HepG2 (cell line): ENCODE measurements around the gene TARS3. TPM values are rescaled to one million over a fixed set of nuclear protein-coding genes. Genes with fewer than 3 reads are reported as not detected.

Source experiments
- CENPX ChIP-seq: sonication (generic); formaldehyde crosslinking; IDR thresholded peaks from 2 replicates; pipeline ENCODE4 v1.9.0; 2021; ENCODE audit warnings: mild to moderate bottlenecking, missing genetic modification reagents, moderate library complexity
- EZH2 ChIP-seq: conservative IDR thresholded peaks from 2 replicates; pipeline ENCODE4 v1.6.1; 2012; ENCODE audit warnings: mild to moderate bottlenecking, low read depth, low read length, moderate library complexity
- FLYWCH1 ChIP-seq: sonication (generic); formaldehyde crosslinking; IDR thresholded peaks from 2 replicates; pipeline ENCODE4 v1.8.1; 2023; ENCODE audit warnings: mild to moderate bottlenecking, missing genetic modification reagents
- HOXA5 ChIP-seq: sonication (generic); formaldehyde crosslinking; IDR thresholded peaks from 2 replicates; pipeline ENCODE4 v1.4.0; 2020; ENCODE audit warnings: missing genetic modification reagents
- MBD4 ChIP-seq: IDR thresholded peaks from 2 replicates; pipeline ENCODE4 v1.6.1; 2012; ENCODE audit warnings: low read length, inconsistent platforms, borderline replicate concordance
- MXI1 ChIP-seq: IDR thresholded peaks from 3 replicates; pipeline ENCODE4 v1.6.1; 2012; ENCODE audit warnings: low read depth, low read length, inconsistent platforms, borderline replicate concordance
- PCBP1 ChIP-seq: fragments of 200-400 bp; formaldehyde crosslinking; IDR thresholded peaks from 2 replicates; pipeline ENCODE4 v1.6.1; 2017; ENCODE audit warnings: mild to moderate bottlenecking, low read depth, low read length, borderline replicate concordance
- SKI ChIP-seq: fragments of 450-650 bp; IDR thresholded peaks from one replicate; pipeline ENCODE4 v1.6.1; 2018; ENCODE audit warnings: mild to moderate bottlenecking; ENCODE audit not compliant: partially characterized antibody
- U2AF2 ChIP-seq: fragments of 200-400 bp; formaldehyde crosslinking; IDR thresholded peaks from 2 replicates; pipeline ENCODE4 v1.6.1; 2017; ENCODE audit warnings: low read depth, mild to moderate bottlenecking, low read length
- YY1 ChIP-seq: IDR thresholded peaks from 2 replicates; pipeline ENCODE4 v1.6.1; 2011; ENCODE audit warnings: low read length, low read depth, moderate library complexity, mild to moderate bottlenecking; ENCODE audit not compliant: insufficient read depth, insufficient replicate concordance
- ZKSCAN1 ChIP-seq: fragments of 150-350 bp; IDR thresholded peaks from 2 replicates; pipeline ENCODE4 v1.6.1; 2014; ENCODE audit warnings: low read length
- ZNF235 ChIP-seq: sonication (generic); formaldehyde crosslinking; IDR thresholded peaks from 2 replicates; pipeline ENCODE4 v1.8.1; 2023; ENCODE audit warnings: mild to moderate bottlenecking, missing genetic modification reagents, borderline replicate concordance
- ZNF3 ChIP-seq: IDR thresholded peaks from 2 replicates; pipeline ENCODE4 v1.7.0; 2017; ENCODE audit warnings: inconsistent platforms
- ZNF331 ChIP-seq: sonication (generic); formaldehyde crosslinking; IDR thresholded peaks from 2 replicates; pipeline ENCODE4 v1.4.0; 2020; ENCODE audit warnings: missing genetic modification reagents
- ZNF451 ChIP-seq: sonication (generic); formaldehyde crosslinking; IDR thresholded peaks from 2 replicates; pipeline ENCODE4 v1.5.0; 2020; ENCODE audit warnings: mild to moderate bottlenecking, missing genetic modification reagents
- ZNF670 ChIP-seq: sonication (generic); formaldehyde crosslinking; IDR thresholded peaks from 2 replicates; pipeline ENCODE4 v1.8.0; 2022; ENCODE audit warnings: mild to moderate bottlenecking, missing genetic modification reagents, borderline replicate concordance
- ZNF703 ChIP-seq: sonication (generic); formaldehyde crosslinking; IDR thresholded peaks from 2 replicates; pipeline ENCODE4 v1.5.1; 2020; ENCODE audit warnings: missing genetic modification reagents, mild to moderate bottlenecking, moderate library complexity, borderline replicate concordance
- ZNF773 ChIP-seq: sonication (generic); formaldehyde crosslinking; IDR thresholded peaks from 2 replicates; pipeline ENCODE4 v1.4.0; 2020; ENCODE audit warnings: missing genetic modification reagents, borderline replicate concordance
- ZNF891 ChIP-seq: sonication (generic); formaldehyde crosslinking; IDR thresholded peaks from 2 replicates; pipeline ENCODE4 v1.5.0; 2020; ENCODE audit warnings: mild to moderate bottlenecking, missing genetic modification reagents
- polyA plus RNA-seq, 8 experiments: library from polyadenylated mRNA; depleted of rRNA in 3 of 8; stranded (reverse) in 7 of 8; unstranded in 1 of 8; fragments of >200 nt; fragmentation: Illumina TruSeq in 4 of 8; extraction: Trizol in 4 of 8; gene quantifications; 2 replicates each; pipeline versions ENCODE4 v1.2.1 to v1.2.3, GENCODE V29; 2011 to 2016; ENCODE audit warnings: low read depth in 4 of 8, missing spikeins in 1 of 8, mixed read lengths in 1 of 8; ENCODE audit not compliant: insufficient read depth in 1 of 8
- total RNA-seq, 5 experiments: library from RNA; depleted of rRNA; stranded (reverse); fragments of >200 nt; fragmentation: Illumina TruSeq; extraction: Trizol; gene quantifications; 2 replicates each; pipeline ENCODE4 v1.2.3, GENCODE V29; 2016; ENCODE audit warnings: low read depth in 1 of 5
- TF ChIP-seq, protein P1 (sequence below): sonication (generic); formaldehyde crosslinking; IDR thresholded peaks from 2 replicates; pipeline ENCODE4 v1.9.0; 2021; ENCODE audit warnings: missing genetic modification reagents, borderline replicate concordance
- TF ChIP-seq, protein P2 (sequence below): sonication (generic); formaldehyde crosslinking; IDR thresholded peaks from 2 replicates; pipeline ENCODE4 v1.8.1; 2023; ENCODE audit warnings: mild to moderate bottlenecking, missing genetic modification reagents
- TF ChIP-seq, protein P3 (sequence below): sonication (generic); formaldehyde crosslinking; IDR thresholded peaks from 2 replicates; pipeline ENCODE4 v1.5.0; 2020; ENCODE audit warnings: mild to moderate bottlenecking, missing genetic modification reagents, borderline replicate concordance

TARS3 gene
- total and polyA plus RNA-seq, 2 of the 13 experiments (the other 11 are each of a cell fraction or from before 2014, with no cell fraction given), result 4.1 to 11.7 TPM

DNA sequence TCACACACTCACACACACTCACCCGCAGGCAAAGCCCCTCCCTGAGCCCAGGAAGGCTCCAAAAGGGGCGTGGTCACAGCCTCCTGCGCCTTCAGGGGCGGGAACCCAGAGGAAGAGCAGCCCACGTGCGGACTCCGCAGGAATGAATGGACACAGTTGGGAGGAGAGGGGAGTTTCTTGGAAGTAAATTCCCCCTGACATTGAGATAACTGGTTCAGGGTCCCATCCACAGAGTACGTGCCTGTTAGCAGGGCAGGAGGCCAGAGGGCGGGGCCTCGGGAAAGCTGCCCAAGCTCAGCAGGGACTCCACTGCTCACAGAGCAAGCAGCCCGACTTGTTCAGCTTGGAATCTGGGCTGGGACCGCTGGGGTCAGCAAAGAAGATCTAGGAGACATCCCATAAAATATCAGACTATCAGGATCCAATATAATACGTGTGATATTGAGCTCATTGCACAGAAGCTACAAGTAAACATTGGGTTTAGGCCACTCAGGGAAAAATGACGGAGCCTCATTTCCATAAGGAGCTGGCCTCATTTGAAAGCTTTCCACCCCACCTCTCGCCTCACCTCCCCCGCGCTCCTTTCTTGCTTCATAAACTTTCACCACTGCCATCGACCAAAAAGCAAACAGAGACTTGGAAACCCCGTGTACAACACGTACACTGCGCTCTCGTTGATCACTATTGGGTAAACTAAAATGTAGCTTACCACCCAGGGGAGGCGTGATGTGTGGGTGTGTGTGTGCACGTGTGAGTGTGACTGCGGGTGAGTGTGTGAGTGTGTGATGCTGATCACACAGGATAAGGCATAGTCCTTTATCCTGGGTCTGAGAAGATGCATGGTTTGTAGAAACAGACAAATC, 108.1 kb downstream of the TARS3 start (continued):
- TF ChIP-seq MBD4, result no peak
- TF ChIP-seq MXI1, result peak; percentile 60; the same call in 1 of the 3 replicates
- TF ChIP-seq ZKSCAN1, result no peak
- TF ChIP-seq, protein P1, sequence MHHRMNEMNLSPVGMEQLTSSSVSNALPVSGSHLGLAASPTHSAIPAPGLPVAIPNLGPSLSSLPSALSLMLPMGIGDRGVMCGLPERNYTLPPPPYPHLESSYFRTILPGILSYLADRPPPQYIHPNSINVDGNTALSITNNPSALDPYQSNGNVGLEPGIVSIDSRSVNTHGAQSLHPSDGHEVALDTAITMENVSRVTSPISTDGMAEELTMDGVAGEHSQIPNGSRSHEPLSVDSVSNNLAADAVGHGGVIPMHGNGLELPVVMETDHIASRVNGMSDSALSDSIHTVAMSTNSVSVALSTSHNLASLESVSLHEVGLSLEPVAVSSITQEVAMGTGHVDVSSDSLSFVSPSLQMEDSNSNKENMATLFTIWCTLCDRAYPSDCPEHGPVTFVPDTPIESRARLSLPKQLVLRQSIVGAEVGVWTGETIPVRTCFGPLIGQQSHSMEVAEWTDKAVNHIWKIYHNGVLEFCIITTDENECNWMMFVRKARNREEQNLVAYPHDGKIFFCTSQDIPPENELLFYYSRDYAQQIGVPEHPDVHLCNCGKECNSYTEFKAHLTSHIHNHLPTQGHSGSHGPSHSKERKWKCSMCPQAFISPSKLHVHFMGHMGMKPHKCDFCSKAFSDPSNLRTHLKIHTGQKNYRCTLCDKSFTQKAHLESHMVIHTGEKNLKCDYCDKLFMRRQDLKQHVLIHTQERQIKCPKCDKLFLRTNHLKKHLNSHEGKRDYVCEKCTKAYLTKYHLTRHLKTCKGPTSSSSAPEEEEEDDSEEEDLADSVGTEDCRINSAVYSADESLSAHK (CRISPR knock-in tag), result no peak
- TF ChIP-seq ZNF703 (CRISPR knock-in tag), result no peak
- TF ChIP-seq ZNF451 (CRISPR knock-in tag), result no peak
- TF ChIP-seq FLYWCH1, result no peak
- no peak for TF ChIP-seq ZNF3 (CRISPR knock-in tag)
- TF ChIP-seq YY1, result no peak
- TF ChIP-seq ZNF331 (CRISPR knock-in tag), result no peak
- peak; percentile 56; the same call in 1 of the 2 replicates for TF ChIP-seq ZNF891
- TF ChIP-seq CENPX (CRISPR knock-in tag), result no peak
- no peak for TF ChIP-seq PCBP1
- no peak for TF ChIP-seq EZH2
- TF ChIP-seq, protein P2, sequence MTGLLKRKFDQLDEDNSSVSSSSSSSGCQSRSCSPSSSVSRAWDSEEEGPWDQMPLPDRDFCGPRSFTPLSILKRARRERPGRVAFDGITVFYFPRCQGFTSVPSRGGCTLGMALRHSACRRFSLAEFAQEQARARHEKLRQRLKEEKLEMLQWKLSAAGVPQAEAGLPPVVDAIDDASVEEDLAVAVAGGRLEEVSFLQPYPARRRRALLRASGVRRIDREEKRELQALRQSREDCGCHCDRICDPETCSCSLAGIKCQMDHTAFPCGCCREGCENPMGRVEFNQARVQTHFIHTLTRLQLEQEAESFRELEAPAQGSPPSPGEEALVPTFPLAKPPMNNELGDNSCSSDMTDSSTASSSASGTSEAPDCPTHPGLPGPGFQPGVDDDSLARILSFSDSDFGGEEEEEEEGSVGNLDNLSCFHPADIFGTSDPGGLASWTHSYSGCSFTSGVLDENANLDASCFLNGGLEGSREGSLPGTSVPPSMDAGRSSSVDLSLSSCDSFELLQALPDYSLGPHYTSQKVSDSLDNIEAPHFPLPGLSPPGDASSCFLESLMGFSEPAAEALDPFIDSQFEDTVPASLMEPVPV, result peak; percentile 49
- TF ChIP-seq, protein P3, sequence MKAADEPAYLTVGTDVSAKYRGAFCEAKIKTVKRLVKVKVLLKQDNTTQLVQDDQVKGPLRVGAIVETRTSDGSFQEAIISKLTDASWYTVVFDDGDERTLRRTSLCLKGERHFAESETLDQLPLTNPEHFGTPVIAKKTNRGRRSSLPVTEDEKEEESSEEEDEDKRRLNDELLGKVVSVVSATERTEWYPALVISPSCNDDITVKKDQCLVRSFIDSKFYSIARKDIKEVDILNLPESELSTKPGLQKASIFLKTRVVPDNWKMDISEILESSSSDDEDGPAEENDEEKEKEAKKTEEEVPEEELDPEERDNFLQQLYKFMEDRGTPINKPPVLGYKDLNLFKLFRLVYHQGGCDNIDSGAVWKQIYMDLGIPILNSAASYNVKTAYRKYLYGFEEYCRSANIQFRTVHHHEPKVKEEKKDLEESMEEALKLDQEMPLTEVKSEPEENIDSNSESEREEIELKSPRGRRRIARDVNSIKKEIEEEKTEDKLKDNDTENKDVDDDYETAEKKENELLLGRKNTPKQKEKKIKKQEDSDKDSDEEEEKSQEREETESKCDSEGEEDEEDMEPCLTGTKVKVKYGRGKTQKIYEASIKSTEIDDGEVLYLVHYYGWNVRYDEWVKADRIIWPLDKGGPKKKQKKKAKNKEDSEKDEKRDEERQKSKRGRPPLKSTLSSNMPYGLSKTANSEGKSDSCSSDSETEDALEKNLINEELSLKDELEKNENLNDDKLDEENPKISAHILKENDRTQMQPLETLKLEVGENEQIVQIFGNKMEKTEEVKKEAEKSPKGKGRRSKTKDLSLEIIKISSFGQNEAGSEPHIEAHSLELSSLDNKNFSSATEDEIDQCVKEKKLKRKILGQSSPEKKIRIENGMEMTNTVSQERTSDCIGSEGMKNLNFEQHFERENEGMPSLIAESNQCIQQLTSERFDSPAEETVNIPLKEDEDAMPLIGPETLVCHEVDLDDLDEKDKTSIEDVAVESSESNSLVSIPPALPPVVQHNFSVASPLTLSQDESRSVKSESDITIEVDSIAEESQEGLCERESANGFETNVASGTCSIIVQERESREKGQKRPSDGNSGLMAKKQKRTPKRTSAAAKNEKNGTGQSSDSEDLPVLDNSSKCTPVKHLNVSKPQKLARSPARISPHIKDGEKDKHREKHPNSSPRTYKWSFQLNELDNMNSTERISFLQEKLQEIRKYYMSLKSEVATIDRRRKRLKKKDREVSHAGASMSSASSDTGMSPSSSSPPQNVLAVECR (CRISPR knock-in tag), result peak; percentile 57; the same call in 1 of the 2 replicates
- no peak for TF ChIP-seq ZNF670 (CRISPR knock-in tag)
- no peak for TF ChIP-seq U2AF2
- peak; percentile 57; the same call in 1 of the 2 replicates for TF ChIP-seq ZNF235
- TF ChIP-seq SKI, result no peak
- TF ChIP-seq HOXA5 (CRISPR knock-in tag), result 0 out of 2 replicates have a peak, but pooled peaks have one; percentile 45
- no peak; the same call in 1 of the 2 replicates for TF ChIP-seq ZNF773
